Ishikawa (cell line): Measurements from ENCODE around the gene DIP2C.

Experiments used
- CEBPB ChIP-seq: IDR thresholded peaks from 2 replicates; pipeline ENCODE4 v1.6.1; 2012
- CREB1 ChIP-seq: IDR thresholded peaks from 2 replicates; pipeline ENCODE4 v1.6.1; 2012; ENCODE audit warnings: low read depth
- EP300 ChIP-seq: IDR thresholded peaks from 2 replicates; pipeline ENCODE4 v1.6.1; 2012; ENCODE audit warnings: borderline replicate concordance
- RAD21 ChIP-seq: IDR thresholded peaks from 2 replicates; pipeline ENCODE4 v1.6.1; 2012; ENCODE audit warnings: low read depth
- TAF1 ChIP-seq: IDR thresholded peaks from 2 replicates; pipeline ENCODE4 v1.6.1; 2012; ENCODE audit warnings: low read depth, mild to moderate bottlenecking
- TCF12 ChIP-seq: IDR thresholded peaks from 2 replicates; pipeline ENCODE4 v1.6.1; 2012; ENCODE audit warnings: low read depth
- YY1 ChIP-seq: IDR thresholded peaks from 2 replicates; pipeline ENCODE4 v1.6.1; 2012; ENCODE audit warnings: low read depth
- TF ChIP-seq, protein P1 (sequence below): IDR thresholded peaks from 2 replicates; pipeline ENCODE4 v1.6.1; 2012
- TF ChIP-seq, protein P2 (sequence below): IDR thresholded peaks from 2 replicates; pipeline ENCODE4 v1.6.1; 2012
- TF ChIP-seq, protein P3 (sequence below): IDR thresholded peaks from 2 replicates; pipeline ENCODE4 v1.6.1; 2012; ENCODE audit warnings: low read depth, mild to moderate bottlenecking

DNA sequence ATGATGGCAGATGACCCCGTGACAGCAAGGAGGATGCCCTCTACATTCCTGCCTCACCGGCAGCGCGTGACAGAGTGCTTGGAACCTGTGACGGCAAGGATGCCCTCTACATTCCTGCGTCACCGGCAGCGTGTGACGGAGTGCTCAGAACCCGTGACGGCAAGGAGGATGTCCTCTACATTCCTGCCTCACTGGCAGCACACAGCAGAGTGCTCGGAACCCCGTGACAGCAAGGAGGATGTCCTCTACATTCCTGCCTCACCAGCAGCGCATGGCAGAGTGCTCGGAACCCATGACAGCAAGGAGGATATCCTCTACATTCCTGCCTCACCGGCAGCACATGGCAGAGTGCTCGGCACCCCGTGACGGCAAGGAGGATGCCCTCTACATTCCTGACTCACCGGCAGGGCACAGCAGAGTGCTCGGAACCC lies 231.0 kb downstream of the DIP2C start:
- TF ChIP-seq, protein P1, sequence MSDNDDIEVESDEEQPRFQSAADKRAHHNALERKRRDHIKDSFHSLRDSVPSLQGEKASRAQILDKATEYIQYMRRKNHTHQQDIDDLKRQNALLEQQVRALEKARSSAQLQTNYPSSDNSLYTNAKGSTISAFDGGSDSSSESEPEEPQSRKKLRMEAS, result no peak
- TF ChIP-seq, protein P2, sequence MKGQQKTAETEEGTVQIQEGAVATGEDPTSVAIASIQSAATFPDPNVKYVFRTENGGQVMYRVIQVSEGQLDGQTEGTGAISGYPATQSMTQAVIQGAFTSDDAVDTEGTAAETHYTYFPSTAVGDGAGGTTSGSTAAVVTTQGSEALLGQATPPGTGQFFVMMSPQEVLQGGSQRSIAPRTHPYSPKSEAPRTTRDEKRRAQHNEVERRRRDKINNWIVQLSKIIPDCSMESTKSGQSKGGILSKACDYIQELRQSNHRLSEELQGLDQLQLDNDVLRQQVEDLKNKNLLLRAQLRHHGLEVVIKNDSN, result no peak
- TF ChIP-seq, protein P3, sequence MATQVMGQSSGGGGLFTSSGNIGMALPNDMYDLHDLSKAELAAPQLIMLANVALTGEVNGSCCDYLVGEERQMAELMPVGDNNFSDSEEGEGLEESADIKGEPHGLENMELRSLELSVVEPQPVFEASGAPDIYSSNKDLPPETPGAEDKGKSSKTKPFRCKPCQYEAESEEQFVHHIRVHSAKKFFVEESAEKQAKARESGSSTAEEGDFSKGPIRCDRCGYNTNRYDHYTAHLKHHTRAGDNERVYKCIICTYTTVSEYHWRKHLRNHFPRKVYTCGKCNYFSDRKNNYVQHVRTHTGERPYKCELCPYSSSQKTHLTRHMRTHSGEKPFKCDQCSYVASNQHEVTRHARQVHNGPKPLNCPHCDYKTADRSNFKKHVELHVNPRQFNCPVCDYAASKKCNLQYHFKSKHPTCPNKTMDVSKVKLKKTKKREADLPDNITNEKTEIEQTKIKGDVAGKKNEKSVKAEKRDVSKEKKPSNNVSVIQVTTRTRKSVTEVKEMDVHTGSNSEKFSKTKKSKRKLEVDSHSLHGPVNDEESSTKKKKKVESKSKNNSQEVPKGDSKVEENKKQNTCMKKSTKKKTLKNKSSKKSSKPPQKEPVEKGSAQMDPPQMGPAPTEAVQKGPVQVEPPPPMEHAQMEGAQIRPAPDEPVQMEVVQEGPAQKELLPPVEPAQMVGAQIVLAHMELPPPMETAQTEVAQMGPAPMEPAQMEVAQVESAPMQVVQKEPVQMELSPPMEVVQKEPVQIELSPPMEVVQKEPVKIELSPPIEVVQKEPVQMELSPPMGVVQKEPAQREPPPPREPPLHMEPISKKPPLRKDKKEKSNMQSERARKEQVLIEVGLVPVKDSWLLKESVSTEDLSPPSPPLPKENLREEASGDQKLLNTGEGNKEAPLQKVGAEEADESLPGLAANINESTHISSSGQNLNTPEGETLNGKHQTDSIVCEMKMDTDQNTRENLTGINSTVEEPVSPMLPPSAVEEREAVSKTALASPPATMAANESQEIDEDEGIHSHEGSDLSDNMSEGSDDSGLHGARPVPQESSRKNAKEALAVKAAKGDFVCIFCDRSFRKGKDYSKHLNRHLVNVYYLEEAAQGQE, result no peak
- TF ChIP-seq RAD21 (no peak), EP300 (no peak), TCF12 (no peak), TAF1 (no peak), YY1 (no peak), CEBPB (no peak), CREB1 (no peak)
